Forelimb muscle (tissue), 1 donor: ENCODE results near the gene MBD2. TPM values are rescaled to one million over a fixed set of nuclear protein-coding genes. Genes with fewer than 3 reads are reported as not detected.
"Not testable (repeated sequence)": the region's sequence is repeated elsewhere in the genome, so short reads cannot be mapped to it uniquely, and the experiment has no call there.

Source experiments
- DNase-seq: peaks from one replicate; pipeline ENCODE4 v3.0.0-alpha.2; 2013; ENCODE audit warnings: low read depth
- polyA plus RNA-seq: library from polyadenylated mRNA; unstranded; fragments of 120-200 nt; gene quantifications from one replicate; pipeline ENCODE4 v1.2.1, GENCODE V29; 2013; ENCODE audit not compliant: insufficient read length

Gene MBD2
- polyA plus RNA-seq, 1 donor: 40.4 TPM

DNA sequence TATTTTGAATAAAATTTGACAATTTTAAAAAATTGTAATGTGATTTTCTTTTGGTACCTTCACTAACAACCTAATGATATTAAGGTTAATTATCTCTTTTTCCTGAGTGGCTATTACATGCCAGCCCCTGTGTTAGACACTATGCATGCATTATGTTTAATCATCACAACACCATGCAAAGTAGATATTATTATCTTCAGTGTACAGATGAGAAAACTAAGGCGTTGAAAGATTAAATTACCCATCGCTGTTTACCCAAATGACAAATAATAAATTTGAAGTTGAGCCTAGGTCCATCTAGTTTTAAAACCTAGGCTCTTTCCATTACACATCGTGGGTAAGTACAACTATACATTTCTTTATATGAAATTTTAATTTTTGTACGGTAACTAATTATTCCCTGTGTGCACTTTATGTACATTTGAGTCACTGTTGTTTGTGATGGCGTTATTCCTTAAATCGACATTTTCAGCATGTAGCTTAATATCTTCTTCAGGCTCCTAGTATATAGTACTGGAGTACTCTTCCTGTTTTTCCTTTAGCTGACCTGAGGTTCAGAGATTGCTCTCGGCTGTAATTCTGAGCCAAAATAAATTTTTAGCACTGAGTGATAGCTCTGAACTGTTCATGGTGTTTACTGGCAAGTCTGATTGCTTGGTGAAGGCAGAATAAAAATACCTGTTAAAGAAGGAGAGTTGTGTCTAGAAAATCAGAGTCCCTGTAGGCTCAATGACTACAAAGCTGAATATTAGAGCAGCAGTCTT, 13.9 kb upstream of the MBD2 start:
- no peak for DNase-seq

DNA sequence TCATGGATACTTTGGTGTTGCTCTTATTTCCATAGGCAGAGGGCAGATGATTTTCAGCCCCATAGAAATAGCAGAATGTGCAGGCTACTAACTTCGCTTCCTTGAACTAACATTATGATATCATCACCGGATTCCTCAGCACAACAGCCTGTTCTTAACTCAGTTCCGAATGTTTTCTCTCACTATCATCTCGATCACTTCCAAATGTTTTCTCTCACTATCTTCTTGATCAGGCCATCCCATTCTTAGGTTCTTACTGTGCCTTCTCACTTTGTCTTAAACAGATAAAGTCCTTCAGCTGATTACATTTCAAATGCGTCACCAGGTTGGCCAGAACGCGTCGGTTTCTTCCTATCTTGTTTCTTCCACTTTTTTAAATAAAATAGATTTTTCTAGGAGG, 11.4 kb upstream of the MBD2 start:
- no peak for DNase-seq

DNA sequence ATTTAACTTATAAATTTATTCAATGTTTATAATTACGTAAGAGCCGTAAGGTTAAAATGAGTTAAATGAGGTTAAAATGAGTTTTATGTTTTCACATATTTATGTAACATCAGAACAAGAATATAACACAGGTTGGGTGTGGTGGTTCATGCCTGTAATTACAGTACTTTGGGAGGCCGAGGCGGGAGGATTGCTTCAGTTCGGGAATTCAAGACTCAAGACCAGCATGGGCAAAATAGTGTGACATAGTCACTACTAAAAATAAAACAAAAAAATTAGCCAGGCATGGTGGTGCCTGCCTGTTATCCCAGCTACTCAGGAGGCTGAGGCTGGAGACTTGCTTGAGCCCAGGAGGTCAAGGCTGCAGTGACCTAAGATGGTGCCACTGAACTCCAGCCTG, 9.3 kb upstream of the MBD2 start:
- DNase-seq: no peak

DNA sequence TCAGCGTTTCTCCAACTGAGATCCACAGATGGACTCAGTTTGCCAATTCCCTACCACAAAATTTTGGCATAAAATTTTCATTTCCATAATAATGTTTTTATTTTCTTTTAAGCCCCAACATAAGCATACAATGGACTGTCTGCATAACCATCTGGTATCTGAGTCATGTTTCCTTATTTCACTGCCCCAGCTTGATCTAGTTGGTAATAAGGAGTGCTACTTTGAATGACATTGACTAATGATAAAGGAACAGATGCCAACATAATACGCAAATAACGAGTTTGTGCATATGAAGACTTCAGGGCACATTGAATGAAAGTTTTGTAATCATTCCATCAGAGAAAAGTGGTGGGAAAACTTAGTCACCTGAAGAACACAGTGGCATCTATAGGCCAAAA, 8.8 kb upstream of the MBD2 start:
- no peak for DNase-seq

DNA sequence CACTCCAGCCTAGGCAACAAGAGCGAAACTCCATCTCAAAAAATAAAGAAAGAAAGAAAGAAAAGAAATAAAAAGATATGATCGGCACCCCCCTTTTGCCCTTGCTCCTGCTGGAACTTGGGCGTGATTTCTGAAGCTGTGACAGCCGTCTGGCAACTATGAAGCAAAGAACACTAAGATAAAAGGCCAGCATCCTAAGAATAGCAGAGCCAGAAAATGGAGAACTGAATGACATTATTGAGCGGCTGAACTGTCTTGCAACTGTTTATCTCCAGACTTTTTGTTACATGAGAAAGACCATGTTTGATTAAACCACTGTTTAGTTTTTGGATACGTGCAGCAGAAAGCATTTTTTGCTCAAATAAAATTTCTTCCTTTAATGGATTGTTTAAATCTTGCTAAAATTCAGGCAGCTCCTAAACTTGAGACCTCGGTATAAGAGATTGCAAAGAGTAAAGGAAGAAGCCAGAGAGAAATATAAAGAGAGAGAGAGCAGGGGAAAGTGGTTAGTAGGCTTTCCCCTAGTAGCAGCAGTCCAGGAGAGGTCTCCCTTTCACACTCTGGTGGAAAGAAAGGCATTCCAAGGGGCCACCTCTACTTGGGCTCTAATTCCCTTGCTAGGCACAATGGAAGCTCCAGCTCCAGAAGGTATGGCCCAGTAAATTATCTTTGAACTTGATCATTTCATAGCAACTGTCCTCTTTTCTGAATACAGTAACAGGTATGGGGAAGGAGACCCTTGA, 8.2 kb upstream of the MBD2 start:
- no peak for DNase-seq

DNA sequence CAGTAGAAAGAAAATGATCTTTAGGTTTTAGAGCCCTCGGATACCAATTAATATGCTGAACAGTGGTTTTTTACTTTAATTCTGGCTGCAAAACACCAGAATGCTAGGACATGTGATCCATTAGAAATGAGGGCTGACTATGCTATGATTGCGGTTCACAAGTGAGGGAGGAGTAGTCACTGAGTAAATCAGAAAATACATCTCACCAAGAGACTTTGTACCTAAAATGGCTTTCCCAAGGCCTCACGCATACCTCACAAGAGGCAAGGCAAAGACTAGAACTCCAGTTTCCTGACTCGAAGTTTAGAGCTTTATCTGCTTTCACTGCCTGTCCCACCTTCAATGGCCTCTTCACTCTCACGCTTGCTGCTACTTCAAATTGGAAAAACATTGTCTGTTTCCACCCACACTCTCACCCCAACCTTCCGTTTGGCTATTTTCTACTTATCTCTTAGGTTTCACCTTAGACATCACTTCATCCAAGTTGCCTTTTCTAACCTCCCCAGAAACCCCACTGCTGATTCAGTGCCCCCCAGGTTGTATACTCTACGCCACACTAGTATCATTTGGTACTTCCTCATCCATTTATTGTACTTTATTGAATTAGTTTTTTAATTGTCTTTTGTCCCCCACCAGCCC, 5.1 kb upstream of the MBD2 start:
- no peak for DNase-seq

DNA sequence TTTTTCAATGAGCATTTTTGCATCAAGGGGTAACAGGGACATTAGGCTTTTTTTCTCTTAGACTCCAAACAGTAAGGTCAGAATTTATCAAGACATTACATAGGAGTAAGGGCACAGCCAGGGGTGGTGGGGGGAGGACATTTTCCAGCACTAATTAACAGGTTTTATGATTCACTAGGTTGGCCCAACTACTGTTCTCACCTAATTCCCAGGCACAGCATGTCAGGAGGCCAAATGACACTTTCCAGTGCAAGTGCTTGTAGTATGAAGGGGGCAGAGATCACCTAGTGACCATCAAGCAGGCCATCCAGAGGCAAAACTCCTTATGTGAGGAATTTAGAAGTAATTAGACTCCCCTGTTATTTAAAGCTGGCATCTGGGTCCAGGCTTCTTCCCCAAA, 3.9 kb upstream of the MBD2 start:
- DNase-seq: no peak

DNA sequence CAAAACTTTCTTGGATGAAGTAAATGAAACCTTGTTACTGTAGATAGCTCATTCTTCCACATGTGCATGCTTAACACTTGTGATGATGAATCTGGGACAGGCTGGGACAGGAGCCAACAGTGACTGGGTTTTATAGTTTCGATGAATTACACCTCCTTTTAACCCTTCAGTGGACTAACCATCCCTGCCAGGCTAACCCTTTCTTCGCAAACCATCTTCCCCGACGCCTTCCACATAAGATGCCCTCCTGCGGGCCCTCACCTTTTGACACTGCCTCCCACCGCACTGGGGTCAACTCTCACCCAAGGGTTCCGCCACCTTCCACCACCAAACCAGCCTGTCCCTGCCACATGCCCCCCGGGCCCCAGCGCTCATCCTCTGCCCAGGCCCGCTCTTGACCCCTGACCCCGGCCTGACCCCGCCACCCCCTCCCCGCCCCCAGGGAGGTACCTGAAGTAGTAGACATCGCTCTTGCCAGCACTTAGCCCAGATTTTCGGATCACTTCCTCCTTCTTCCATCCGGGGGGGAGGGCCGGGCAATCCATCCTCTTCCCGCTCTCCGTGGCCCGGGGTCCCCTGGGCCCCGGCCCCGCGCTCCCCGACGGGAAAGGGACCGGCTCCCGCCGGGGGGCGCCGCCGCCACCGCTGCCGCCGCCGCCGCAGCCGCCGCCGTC, 764 bp downstream of the MBD2 start:
- peak; percentile 70 for DNase-seq

DNA sequence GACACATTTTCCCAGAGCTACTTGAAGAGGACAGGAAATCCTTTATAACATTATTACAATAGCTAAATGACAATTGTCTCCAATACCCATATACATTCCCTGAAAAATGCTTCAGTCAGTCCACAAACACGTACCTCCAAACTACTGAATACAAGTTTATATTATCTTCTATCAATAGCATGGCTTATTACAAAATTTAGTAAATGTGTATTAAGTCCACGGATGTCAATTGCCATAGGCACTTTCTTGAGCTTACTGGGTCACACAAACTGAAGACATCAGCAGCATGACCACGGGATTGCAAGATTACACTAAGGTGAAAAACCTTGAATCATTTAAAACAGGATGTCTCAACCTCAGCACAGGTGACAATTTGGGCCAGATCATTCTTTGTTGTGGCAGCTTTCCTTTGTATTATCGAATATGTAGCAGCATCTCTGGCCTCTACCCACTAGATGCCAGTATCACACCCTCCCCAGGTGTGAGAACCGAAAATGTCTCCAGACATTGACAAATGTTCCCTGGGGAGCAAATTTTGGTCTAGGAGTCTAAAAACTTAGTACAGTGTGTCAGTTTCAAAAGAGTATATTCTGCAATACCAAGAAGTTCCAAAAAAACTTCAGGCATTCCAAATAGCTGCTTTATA, 1.4 kb downstream of the MBD2 start:
- DNase-seq: no peak

DNA sequence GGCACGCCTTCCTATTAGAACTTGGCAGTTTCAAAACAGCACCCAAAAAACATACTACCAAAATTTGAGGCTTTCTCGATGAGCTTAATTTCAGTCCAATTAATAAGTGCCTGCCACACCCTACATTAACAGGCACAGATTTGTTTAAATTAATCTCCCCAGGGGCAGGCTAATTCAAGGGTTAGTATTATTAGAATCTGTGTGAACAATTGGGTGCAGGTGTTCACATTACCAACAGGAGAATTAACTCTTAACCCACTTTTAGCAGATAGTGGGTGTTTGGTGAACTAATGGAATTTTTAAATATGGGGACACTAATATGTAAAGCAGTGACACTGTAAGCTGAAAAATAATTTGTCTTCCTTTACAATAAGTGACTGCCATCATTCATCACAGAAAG, 4.1 kb downstream of the MBD2 start:
- no peak for DNase-seq

DNA sequence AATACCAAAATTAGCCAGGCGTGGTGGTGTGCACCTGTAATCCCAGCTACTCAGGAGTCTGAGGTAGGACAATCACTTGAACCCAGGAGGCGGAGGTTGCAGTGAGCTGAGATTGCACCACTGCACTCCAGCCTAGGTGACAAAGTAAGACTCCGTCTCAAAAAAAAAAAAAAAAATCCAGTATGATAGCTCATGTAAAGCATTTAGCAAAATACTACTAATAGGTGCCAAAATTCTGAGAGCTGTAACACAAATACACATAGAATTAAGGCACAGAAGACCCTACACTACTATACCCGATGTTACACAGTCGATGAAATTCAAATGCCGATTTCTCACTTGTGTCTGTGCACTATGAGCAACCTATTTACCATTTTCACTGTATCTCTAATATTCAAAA, 5.7 kb downstream of the MBD2 start:
- not testable (repeated sequence) for DNase-seq

DNA sequence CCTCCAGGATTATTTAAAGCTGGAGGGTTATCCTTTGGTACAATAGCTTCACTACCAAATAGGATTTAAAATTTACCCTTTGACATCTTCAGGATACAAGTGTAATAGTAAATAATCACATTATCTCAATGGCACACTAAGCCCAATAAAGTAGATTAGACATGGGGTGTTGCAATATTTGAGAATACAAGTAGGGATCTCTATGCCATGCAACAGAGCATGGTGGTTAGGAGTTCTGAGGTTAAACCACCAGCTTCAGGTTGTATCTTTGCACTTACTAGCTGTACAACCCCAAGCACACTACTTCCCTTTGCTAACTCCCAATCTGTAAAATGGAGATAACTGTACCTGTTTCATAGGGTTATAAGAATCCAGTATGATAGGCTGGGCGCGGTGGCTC, 6.2 kb downstream of the MBD2 start:
- DNase-seq: no peak

DNA sequence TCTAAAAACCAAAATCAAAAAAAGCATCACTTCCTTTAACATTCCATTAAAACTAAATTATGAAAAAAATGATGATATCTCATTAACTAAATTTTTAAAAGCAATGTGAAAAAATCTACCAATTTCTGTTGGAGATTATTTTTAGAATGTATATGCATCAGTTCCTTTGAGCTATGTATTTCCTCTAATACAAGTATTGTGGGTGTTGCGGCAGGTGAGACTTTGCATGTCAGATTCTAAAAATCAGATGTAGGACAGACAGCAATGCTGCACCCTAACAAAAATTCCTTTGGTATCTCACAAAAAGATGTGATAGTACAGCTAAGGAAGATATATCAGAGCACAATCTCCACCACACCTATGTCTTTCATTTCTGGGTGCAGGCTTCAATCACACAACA, 6.8 kb downstream of the MBD2 start:
- DNase-seq: no peak

DNA sequence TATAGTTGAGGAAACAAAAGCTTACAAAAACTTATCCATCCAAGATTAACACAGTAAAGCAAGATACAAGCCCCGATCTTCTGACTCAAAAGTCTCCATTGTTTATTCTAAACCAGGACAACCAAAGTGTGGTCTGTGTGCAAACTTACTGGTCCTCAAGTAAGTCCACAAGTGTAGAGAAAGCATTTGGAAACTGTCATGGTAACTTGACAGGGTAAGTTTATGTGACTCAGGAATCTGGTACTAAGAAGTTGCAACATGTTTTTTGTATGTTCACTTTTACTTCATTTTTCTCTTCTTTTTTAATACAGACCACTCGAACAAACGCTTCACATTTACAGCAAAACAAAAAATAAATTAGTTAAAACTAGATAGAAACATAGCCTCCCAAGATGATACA, 9.4 kb downstream of the MBD2 start:
- DNase-seq: no peak

DNA sequence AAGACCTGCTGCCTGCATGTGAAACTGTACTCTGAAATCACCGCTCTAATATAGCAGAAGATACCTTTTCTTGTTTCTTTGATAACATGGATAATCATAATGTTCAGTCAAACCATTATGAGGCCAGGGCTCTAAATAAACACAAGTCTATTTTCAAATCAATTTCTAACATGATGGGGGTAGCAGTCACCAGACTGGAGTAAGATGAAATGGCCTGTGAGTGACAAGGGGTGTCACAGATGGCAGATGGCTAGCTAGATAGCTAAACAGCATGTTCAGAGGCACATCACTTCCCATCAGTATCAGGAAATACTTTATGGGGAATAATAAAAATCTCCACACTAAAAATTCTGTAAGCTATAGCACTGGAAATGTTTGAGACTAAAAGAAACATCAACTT, 14.0 kb downstream of the MBD2 start:
- DNase-seq: no peak

DNA sequence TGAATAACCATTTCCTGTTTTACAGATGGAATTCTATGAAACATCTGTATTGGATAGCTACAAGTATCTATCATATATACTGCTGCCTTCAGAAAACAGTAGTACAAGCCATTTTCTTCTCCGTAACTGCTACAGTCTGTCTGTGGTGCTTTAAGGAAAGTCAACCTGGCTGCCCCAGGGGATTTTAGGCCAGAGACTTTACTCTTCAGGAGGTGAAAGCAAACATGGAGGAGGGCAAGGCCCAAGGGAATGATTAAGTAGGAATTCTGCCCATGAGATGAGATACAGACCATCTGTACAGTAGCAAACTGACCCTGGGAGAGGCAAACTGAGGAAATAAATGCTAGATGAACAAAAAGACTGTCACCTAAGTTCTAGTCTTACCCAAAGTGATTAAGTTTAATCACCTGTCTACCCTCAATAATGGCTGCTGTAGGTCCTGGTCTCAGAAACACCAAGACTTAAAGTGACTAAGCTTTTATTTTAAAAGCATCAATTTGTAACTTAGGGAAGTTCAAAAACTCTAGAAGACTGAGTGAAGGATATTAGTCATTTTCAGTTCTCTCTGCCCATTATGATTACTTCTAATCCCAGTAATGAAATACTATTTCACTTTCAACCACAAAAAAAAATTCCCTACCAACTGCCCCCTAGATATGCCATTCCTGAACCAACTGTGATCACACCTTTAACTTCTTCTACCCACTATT, 14.8 kb downstream of the MBD2 start:
- no peak for DNase-seq

DNA sequence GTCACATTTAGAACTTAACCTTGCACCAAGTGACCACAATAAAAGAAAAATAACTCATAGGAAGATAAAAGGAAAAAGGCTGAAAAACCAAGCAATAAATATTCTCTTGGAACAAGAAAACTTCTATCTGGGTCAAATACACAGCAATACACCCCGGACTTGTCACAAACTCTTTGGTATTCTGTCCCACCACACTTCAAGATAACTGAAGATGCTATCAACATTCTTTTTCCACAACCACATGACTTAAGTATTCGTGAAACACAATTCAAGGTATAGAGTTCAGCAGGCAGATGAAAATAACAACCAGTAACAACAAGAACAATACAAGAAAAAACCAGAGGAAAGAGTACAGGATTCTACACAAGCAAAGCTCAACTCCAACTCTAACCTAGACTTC, 18.0 kb downstream of the MBD2 start:
- DNase-seq: no peak

DNA sequence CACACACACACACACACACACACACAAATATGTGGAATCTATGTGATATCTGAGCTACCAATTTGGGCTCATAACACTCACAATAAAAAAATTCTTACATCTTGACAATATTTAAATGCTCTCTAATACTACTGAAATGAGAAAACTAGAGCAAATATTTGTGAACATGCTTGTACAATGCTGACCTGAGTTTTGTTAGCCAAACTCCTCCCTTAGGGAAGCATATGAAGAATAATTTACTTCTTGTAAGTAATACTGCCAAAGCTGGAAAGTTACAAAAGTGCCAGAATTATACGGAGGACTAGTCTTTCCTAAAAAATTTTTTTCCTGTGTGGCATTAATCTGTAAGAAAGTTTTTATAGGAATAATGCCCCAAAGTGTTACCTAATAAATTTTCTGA, 18.5 kb downstream of the MBD2 start:
- DNase-seq: no peak

DNA sequence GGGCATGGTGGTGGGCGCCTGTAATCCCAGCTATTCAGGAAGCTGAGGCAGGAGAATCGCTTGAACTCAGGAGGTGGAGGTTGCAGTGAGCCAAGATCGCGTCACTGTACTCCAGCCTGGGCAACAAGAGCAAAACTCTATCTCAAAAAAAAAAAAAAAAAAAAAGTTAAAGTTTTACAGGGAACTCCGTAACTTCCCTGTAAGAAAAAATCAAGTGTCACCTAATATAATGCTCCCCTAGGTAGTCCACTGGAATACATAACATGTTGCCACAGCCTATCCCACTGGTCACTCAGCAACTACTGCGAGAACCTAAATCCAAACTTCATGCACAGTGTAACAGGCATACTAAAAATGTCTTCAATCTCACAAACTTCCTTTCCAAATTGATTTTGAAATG, 19.0 kb downstream of the MBD2 start:
- DNase-seq: not testable (repeated sequence)

DNA sequence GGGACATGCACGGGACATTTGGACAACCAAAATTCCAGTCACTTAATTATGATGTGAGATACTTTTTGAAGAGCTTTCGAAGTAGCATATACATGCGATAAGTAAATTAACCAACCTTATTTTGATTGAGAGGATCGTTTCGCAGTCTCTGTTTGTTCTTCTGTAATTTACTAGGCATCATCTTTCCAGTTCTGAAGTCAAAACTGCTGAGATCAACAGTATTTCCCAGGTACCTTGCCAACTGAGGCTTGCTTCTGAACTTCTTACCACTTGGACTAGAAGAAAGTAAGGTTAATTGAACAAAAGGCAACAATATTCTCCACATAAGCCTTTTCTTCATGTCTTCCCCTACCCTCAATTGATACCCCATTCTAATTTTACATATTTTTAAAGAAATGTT, 19.6 kb downstream of the MBD2 start:
- DNase-seq: no peak

DNA sequence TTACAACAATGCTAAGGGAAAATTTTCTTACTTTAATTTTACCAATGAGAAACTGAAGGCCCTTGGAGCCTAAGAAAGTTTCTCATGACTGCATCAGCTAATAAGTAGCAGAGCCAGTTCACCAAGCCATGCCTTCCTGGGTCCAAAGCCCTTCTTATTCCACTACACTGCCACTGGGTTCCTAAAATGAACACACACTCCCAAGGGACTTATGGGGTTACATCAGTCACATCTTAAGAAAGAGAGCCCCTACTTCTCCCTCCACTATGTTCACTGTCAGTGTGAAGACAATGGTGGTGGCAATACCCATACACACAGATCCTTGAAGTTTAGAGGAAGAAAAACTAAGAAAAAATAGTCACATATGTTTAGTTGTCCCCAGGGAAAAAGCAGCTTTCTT, 20.6 kb downstream of the MBD2 start:
- no peak for DNase-seq
